Smooth muscle cell (in vitro differentiated cells): Measurements from ENCODE around the gene PLCG1. TPM values are rescaled to one million over a fixed set of nuclear protein-coding genes. Genes with fewer than 3 reads are reported as not detected.

Source experiments
- DNase-seq: peaks from one replicate; lab custom pipeline; 2025; ENCODE audit not compliant: unreplicated experiment; lab: John Stamatoyannopoulos, UW
- H2AFZ ChIP-seq: fragments of 200-600 bp; sonication (generic); 2 replicates; pipeline ENCODE4 v1.6.0; 2016; ENCODE audit warnings: antibody characterized with exemption, low read depth, mild to moderate bottlenecking
- H3F3A ChIP-seq: fragments of 200-600 bp; sonication (generic); 2 replicates; pipeline ENCODE4 v1.6.0; 2017; ENCODE audit warnings: antibody characterized with exemption, low read depth
- H3K27ac ChIP-seq: fragments of 200-600 bp; sonication (generic); 2 replicates; pipeline ENCODE4 v1.5.1; 2016; ENCODE audit warnings: low read depth, mild to moderate bottlenecking
- H3K27me3 ChIP-seq: fragments of 200-600 bp; sonication (generic); 2 replicates; pipeline ENCODE4 v1.6.1; 2016; ENCODE audit warnings: low read depth, mild to moderate bottlenecking
- H3K36me3 ChIP-seq: fragments of 200-600 bp; sonication (generic); 2 replicates; pipeline ENCODE4 v1.5.1; 2016; ENCODE audit warnings: low read depth
- H3K4me1 ChIP-seq: fragments of 200-600 bp; sonication (generic); 2 replicates; pipeline ENCODE4 v1.5.1; 2016; ENCODE audit warnings: low read depth
- H3K4me2 ChIP-seq: fragments of 200-600 bp; sonication (generic); 2 replicates; pipeline ENCODE4 v1.6.0; 2016; ENCODE audit warnings: mild to moderate bottlenecking
- H3K4me3 ChIP-seq: fragments of 200-600 bp; sonication (generic); 2 replicates; pipeline ENCODE4 v1.5.1; 2016; ENCODE audit warnings: mild to moderate bottlenecking
- H3K79me2 ChIP-seq: fragments of 200-600 bp; sonication (generic); 2 replicates; pipeline ENCODE4 v1.6.0; 2016; ENCODE audit warnings: low read depth, mild to moderate bottlenecking
- H3K9ac ChIP-seq: fragments of 200-600 bp; sonication (generic); 2 replicates; pipeline ENCODE4 v1.6.0; 2016; ENCODE audit warnings: low read depth
- H3K9me3 ChIP-seq: fragments of 200-600 bp; sonication (generic); replicated peaks from 2 replicates; pipeline ENCODE4 v1.5.1; 2016; ENCODE audit warnings: low read depth
- H4K20me1 ChIP-seq: fragments of 200-600 bp; sonication (generic); 2 replicates; pipeline ENCODE4 v1.6.0; 2016; ENCODE audit warnings: low read depth
- CTCF ChIP-seq: fragments of 200-600 bp; sonication (generic); IDR thresholded peaks from 2 replicates; pipeline ENCODE4 v1.5.1; 2017; ENCODE audit warnings: borderline replicate concordance, mild to moderate bottlenecking, antibody characterized with exemption; ENCODE audit not compliant: insufficient read depth, poor library complexity, severe bottlenecking
- WGBS: methylation state at CpG from one replicate; pipeline ENCODE4 v1.1.7; 2016; ENCODE audit warnings: low lambda C conversion rate; 5-methylcytosine and 5-hydroxymethylcytosine counted together
- polyA plus RNA-seq: library from polyadenylated mRNA; unstranded; fragments of >200 nt; fragmentation: Nextera tagmentation; extraction: Ambion mirVana; gene quantifications from 2 replicates; pipeline ENCODE4 v1.2.1, GENCODE V29; 2016
- total RNA-seq: library from RNA; depleted of rRNA; stranded (reverse); fragments of >200 nt; gene quantifications from 2 replicates; pipeline ENCODE4 v1.2.3, GENCODE V29; 2014

PLCG1 gene
- total and polyA plus RNA-seq, 2 experiments from 2014 or later: 36.9 to 45.2 TPM

- Histone ChIP-seq H3K79me2 (no peaks in the 10 kb centered on the region), H4K20me1 (peaks cover 12% of the 10 kb centered on the region), H2AFZ (no peak overlapping the region), H3F3A (no peaks in the 10 kb centered on the region), H3K4me2 (no peak overlapping the region), H3K4me3 (no peak overlapping the region), H3K36me3 (no peaks in the 10 kb centered on the region), H3K4me1 (peaks cover 9% of the 10 kb centered on the region), H3K27me3 (no peaks in the 10 kb centered on the region), H3K9ac (no peak overlapping the region), H3K9me3 (no peaks in the 10 kb centered on the region), H3K27ac (no peak overlapping the region)
- 58% methylated on average over 2 of the region's 2 CpGs for WGBS
- no peak for DNase-seq
- TF ChIP-seq CTCF: no peak
Measured at GRCh38 chr20:41218466-41218865, 81.1 kb downstream of the PLCG1 start.

- Histone ChIP-seq H3K27me3 (no peaks in the 10 kb centered on the region), H3K4me3 (no peak overlapping the region), H3K27ac (no peak overlapping the region), H3K79me2 (no peaks in the 10 kb centered on the region), H3F3A (no peaks in the 10 kb centered on the region), H3K9ac (no peak overlapping the region), H3K36me3 (no peaks in the 10 kb centered on the region), H4K20me1 (peaks cover 4% of the 10 kb centered on the region), H3K4me2 (no peak overlapping the region), H3K4me1 (peaks cover 15% of the 10 kb centered on the region), H3K9me3 (no peaks in the 10 kb centered on the region), H2AFZ (no peak overlapping the region)
- WGBS: 99% methylated on average over 2 of the region's 2 CpGs
- no peak for DNase-seq
- no peak for TF ChIP-seq CTCF
Measured at GRCh38 chr20:41219824-41220223, 82.5 kb downstream of the PLCG1 start.

GRCh38 chr20:41221614-41222218 lies 84.4 kb downstream of the PLCG1 start:
- WGBS: 96% methylated on average over 5 of the region's 5 CpGs
- Histone ChIP-seq H3K4me2 (peak overlapping the region; percentile 16), H3K27ac (no peak overlapping the region), H3K4me1 (peaks cover 15% of the 10 kb centered on the region), H3K9me3 (no peaks in the 10 kb centered on the region), H4K20me1 (peaks cover 4% of the 10 kb centered on the region), H3K79me2 (no peaks in the 10 kb centered on the region), H3K4me3 (no peak overlapping the region), H3K27me3 (no peaks in the 10 kb centered on the region), H2AFZ (no peak overlapping the region), H3F3A (no peaks in the 10 kb centered on the region), H3K36me3 (no peaks in the 10 kb centered on the region), H3K9ac (no peak overlapping the region)
- no peak for TF ChIP-seq CTCF
- no peak for DNase-seq

- Histone ChIP-seq H3K4me3 (no peak overlapping the region), H3K79me2 (no peaks in the 10 kb centered on the region), H3K27ac (peak overlapping the region; percentile 34), H4K20me1 (peaks cover 4% of the 10 kb centered on the region), H3K4me2 (peak overlapping the region; percentile 16), H3K9ac (no peak overlapping the region), H2AFZ (no peak overlapping the region), H3K4me1 (peaks cover 15% of the 10 kb centered on the region), H3F3A (no peaks in the 10 kb centered on the region), H3K9me3 (no peaks in the 10 kb centered on the region), H3K36me3 (no peaks in the 10 kb centered on the region), H3K27me3 (no peaks in the 10 kb centered on the region)
- TF ChIP-seq CTCF: no peak
- DNase-seq: no peak
- 100% methylated on average over 1 of the region's 1 CpG for WGBS
Measured at GRCh38 chr20:41222296-41222695, 85.0 kb downstream of the PLCG1 start.
